ENCODE results near the gene ZNF219.

- TF ChIP-seq POLR2AphosphoS5 (IDR thresholded peaks at IDR 0.05) = no peak
- peak; percentile 95 for TF ChIP-seq CTCF (IDR thresholded peaks at IDR 0.05; ENCODE audit: poor library complexity, severe bottlenecking)
- TF ChIP-seq MXI1 (conservative IDR thresholded peaks at IDR 0.05; ENCODE audit: poor library complexity, severe bottlenecking) = peak; percentile 28
Measured at GRCh38 chr14:21106498-21107282, 8.2 kb upstream of the ZNF219 start.

Measured in neural cell (in vitro differentiated cells).